Natural killer cell (primary cell): ENCODE measurements around the gene KLK14. TPM values are rescaled to one million over a fixed set of nuclear protein-coding genes. Genes with fewer than 3 reads are reported as not detected.

Source experiments
- ATAC-seq, 3 donors: fragments of 150-1000 bp in 2 of 3; fragments of 200-7000 bp in 1 of 3; cut with Tn5 transposase; 1 replicate in 1 of 3; 2 replicates in 2 of 3; pipeline ENCODE4 v1.10.0; 2021; ENCODE audit warnings: mild to moderate bottlenecking in 2 of 3, moderate library complexity in 2 of 3
- DNase-seq, 2 donors: peaks; one replicate each; pipeline versions ENCODE4 v3.0.0 to v3.0.0-alpha.2; 2013 to 2021; ENCODE audit warnings: mixed read lengths in 1 of 2
- H3K27ac ChIP-seq: one replicate; pipeline ENCODE4 v1.5.1; 2013; ENCODE audit warnings: mild to moderate bottlenecking, low read length
- H3K27me3 ChIP-seq: one replicate; pipeline ENCODE4 v1.6.1; 2013; ENCODE audit warnings: low read length; ENCODE audit not compliant: control insufficient read depth, insufficient read depth
- H3K36me3 ChIP-seq: one replicate; pipeline ENCODE4 v1.6.1; 2013; ENCODE audit warnings: low read length; ENCODE audit not compliant: control insufficient read depth, insufficient read depth
- H3K4me1 ChIP-seq: one replicate; pipeline ENCODE4 v1.6.1; 2013; ENCODE audit warnings: low read length; ENCODE audit not compliant: control insufficient read depth, insufficient read depth
- H3K4me3 ChIP-seq: one replicate; pipeline ENCODE4 v1.5.1; 2013; ENCODE audit warnings: low read length
- H3K9me3 ChIP-seq: one replicate; pipeline ENCODE4 v1.6.1; 2013; ENCODE audit warnings: low read length; ENCODE audit not compliant: control insufficient read depth, insufficient read depth
- H3K27ac Mint-ChIP-seq, 2 donors: one replicate each; pipeline ENCODE4 v1.8.0; 2022; ENCODE audit warnings: mild to moderate bottlenecking in 2 of 2, mixed read lengths in 2 of 2, moderate library complexity in 1 of 2
- H3K27me3 Mint-ChIP-seq, 2 donors: one replicate each; pipeline ENCODE4 v1.8.0; 2022; ENCODE audit warnings: low read depth in 2 of 2, mixed read lengths in 2 of 2
- H3K36me3 Mint-ChIP-seq: one replicate; pipeline ENCODE4 v1.8.0; 2022; ENCODE audit warnings: mixed read lengths
- H3K4me1 Mint-ChIP-seq, 2 donors: one replicate each; pipeline ENCODE4 v1.8.0; 2022; ENCODE audit warnings: mixed read lengths in 2 of 2
- H3K4me3 Mint-ChIP-seq: one replicate; pipeline ENCODE4 v1.8.0; 2022; ENCODE audit warnings: mild to moderate bottlenecking, moderate library complexity, mixed read lengths
- H3K9me3 Mint-ChIP-seq, 2 donors: one replicate each; pipeline ENCODE4 v1.8.0; 2022; ENCODE audit warnings: mixed read lengths in 2 of 2
- CTCF ChIP-seq: fragments of 200-600 bp; IDR thresholded peaks from one replicate; pipeline ENCODE4 v1.8.0; 2022; ENCODE audit warnings: antibody characterized with exemption
- WGBS: methylation state at CpG from one replicate; pipeline ENCODE4 v1.1.7; 2013; ENCODE audit warnings: missing lambda C conversion rate; ENCODE audit not compliant: insufficient coverage; 5-methylcytosine and 5-hydroxymethylcytosine counted together
- intact Hi-C: fragments of 100-400 bp; cut with micrococcal nuclease; formaldehyde crosslinking; loops from one replicate; pipeline ENCODE4 v1.14.2; 2022
- total RNA-seq, 4 donors: library from RNA; stranded (reverse); fragments of 120-200 nt in 1 of 4; gene quantifications; one replicate each; pipeline versions ENCODE4 v1.2.3 to v1.2.4, GENCODE V29; 2013 to 2022

Gene KLK14
- total RNA-seq, 3 donors from 2014 or later (not counting 1 experiment from before 2014, with no cell fraction given): 0.64 to 1.3 (median 1.1) TPM

DNA sequence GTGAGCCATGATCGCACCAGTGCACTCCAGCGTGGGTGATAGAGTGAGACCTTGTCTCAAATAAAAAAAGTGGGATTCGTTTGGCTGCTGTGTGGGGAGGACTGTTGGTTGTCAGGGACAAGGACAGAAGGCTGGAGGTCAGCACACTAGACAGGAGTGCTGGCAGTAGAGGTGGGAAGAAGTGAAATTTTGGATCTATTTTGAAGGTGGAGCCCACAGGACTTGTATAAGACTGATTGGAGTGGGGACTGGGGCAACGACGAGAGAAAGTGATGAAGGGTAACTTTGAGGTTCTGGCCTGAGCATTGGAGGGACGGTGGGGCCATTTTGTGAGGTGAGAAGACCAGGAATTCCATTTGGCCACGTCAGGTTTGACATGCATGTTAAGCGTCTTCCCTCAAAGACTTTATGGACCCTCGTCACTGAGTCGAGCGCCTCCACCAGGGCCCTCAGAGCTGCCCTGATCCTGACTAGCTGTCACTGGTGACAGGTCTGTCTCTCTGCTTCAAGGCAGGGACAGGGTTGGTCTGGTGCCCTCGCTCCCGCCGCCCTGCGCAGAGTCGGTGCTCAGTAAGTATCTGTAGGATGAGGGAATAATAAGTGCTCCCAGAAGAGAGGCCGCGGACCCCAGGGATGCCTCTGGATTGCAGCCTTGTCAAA, 24.8 kb upstream of the KLK14 start:
- Mint-ChIP-seq H3K4me1 (peaks cover 38 to 47% of the 10 kb centered on the region in 2 donors), H3K4me3 (peak overlapping the region; percentile 94), H3K36me3 (no peaks in the 10 kb centered on the region), H3K9me3 (no peaks in the 10 kb centered on the region), H3K27me3 (no peaks in the 10 kb centered on the region), H3K27ac (peak overlapping the region; percentile 92 to 99)
- Histone ChIP-seq H3K4me3 (peak overlapping the region; percentile 80), H3K9me3 (no peaks in the 10 kb centered on the region), H3K4me1 (peaks cover 21% of the 10 kb centered on the region), H3K36me3 (peaks cover 16% of the 10 kb centered on the region), H3K27me3 (no peaks in the 10 kb centered on the region), H3K27ac (peak overlapping the region; percentile 54)
- intact Hi-C loops: loop anchor here (5.0 kb wide), 1 partner anchor 60 kb away; no protein-coding TSS in a partner anchor
- no peak for TF ChIP-seq CTCF
- ATAC-seq (no peak), DNase-seq (peak in 1 of 2 donors; percentile 34)
- WGBS: 26% methylated on average over 18 of the region's 18 CpGs

DNA sequence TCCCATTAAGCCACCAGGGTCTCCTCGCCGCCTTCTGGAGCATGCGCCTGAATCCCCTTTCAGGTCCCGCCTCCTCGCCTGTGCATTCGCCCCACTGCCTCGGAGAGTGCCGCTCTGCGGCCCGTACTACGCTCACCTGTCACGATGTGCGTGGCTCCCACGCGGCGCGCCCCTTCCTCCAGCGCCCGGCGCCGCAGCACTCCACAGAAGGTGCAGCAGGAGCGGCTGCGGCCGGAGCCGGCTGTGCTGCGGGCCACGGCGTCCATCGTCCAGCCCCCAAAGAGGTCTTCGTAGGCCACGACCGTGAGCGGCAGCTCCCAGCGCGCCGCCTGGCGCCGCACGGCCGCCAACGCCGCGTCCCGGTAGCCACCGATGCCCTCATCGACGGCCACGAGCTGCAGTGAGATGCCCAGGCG, 21.2 kb upstream of the KLK14 start:
- Mint-ChIP-seq H3K27me3 (no peaks in the 10 kb centered on the region), H3K27ac (no peak overlapping the region), H3K36me3 (no peaks in the 10 kb centered on the region), H3K9me3 (no peaks in the 10 kb centered on the region), H3K4me3 (no peak overlapping the region), H3K4me1 (peaks cover 50 to 61% of the 10 kb centered on the region in 2 donors)
- intact Hi-C loops: no loop called here
- no peak overlapping the region for H3K4me3 ChIP-seq
- DNase-seq (no peak), ATAC-seq (no peak)
- peaks cover 25% of the 10 kb centered on the region for H3K4me1 ChIP-seq
- no peaks in the 10 kb centered on the region for H3K9me3 ChIP-seq
- H3K27ac ChIP-seq: no peak overlapping the region
- WGBS: 97% methylated on average over 49 of the region's 49 CpGs
- TF ChIP-seq CTCF: no peak
- H3K36me3 ChIP-seq: peaks cover 34% of the 10 kb centered on the region
- no peaks in the 10 kb centered on the region for H3K27me3 ChIP-seq

DNA sequence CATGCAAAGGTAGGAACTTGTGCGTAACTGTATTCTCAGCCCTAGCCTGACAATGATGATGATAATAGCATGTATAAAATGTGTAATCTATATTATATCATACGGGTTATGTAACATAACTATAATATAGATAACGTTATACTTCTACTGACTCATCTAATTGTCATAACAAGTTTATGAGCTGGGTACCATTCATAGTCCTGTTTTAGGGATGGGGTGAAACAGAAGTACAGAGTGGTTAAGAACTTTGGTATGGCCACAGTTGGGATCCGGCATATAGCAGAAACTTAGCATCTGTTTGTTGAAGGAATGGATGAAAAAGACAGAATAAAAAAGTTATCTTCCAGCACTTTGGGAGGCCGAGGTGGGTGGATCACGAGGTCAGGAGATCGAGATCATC, 20.3 kb upstream of the KLK14 start:
- no peak overlapping the region for H3K27ac ChIP-seq
- Mint-ChIP-seq H3K27ac (peak overlapping the region; percentile 3 to 5), H3K27me3 (no peaks in the 10 kb centered on the region), H3K36me3 (no peaks in the 10 kb centered on the region), H3K4me1 (peaks cover 43 to 53% of the 10 kb centered on the region in 2 donors), H3K4me3 (no peak overlapping the region), H3K9me3 (no peaks in the 10 kb centered on the region)
- no peaks in the 10 kb centered on the region for H3K27me3 ChIP-seq
- H3K36me3 ChIP-seq: peaks cover 36% of the 10 kb centered on the region
- WGBS: 90% methylated on average over 4 of the region's 7 CpGs
- no peak for ATAC-seq
- no peak for TF ChIP-seq CTCF
- no peak overlapping the region for H3K4me3 ChIP-seq
- no peak for DNase-seq
- intact Hi-C loops: no loop called here
- H3K4me1 ChIP-seq: peaks cover 24% of the 10 kb centered on the region
- no peaks in the 10 kb centered on the region for H3K9me3 ChIP-seq
